Islet of Langerhans (tissue), 1 donor: ENCODE measurements around the gene CEP152.
"Not testable (repeated sequence)": the region's sequence is repeated elsewhere in the genome, so short reads cannot be mapped to it uniquely, and the experiment has no call there.

Experiments
- FAIRE-seq: peaks from one replicate; lab custom pipeline; 2011; peaks lifted over from hg19 to GRCh38; lab: Jason Lieb, UNC

Gene CEP152

DNA sequence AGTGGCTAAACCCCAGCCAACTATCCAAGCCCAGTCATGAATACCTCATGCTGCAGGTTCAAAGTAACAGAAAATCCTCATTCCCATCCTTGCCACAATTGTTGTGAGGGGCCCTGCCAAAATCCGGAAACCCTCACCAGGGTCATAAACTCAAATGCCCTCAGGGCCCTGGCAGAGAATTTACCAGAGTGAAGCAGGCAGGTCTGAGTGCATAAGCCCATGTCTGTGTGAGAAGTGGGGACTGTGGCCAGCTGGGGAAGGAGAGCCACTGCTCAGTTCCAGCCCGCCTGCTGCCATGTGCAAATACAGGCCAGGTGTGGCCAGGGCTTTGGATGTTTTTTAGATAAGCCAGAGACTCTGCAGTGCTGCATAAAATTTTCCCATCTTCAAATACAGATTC, 7.0 kb downstream of the CEP152 start:
- no peak for FAIRE-seq

DNA sequence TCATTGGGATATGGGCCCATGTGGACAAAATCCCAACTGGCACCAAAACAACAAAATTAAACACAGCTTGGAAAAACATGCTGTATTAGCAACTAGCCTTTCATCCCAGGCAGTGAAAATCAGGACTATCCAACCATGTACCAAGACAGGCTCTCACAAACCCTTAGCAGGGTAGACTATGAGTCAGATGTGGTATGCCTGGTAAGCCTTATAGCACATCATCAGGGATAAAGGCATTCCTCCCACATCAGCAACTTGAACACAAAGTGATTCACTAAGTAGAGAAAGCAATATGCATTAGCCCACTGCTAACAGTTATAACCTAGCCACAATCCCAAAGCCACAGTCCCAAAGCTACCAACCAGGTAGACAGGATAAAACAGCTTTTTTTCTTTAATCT, 8.0 kb downstream of the CEP152 start:
- FAIRE-seq = no peak

DNA sequence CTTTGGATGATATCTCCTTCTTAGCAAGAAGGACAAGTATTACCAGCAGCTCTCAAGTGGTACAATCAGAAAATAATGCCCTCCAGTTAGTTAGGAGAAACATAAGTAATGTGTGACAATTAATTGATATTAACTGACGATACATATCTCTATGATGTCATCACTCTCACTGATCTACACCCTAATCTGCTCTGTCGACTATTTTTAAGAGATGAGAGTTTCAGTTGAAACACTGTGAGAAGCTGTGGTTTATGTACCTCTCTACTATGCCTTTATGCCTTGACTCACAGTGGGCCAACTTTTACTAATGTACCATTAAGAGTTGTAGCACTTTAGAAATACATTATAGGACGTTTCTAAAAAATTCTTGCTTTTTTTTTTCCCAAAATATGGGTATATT, 8.6 kb downstream of the CEP152 start:
- FAIRE-seq = no peak

DNA sequence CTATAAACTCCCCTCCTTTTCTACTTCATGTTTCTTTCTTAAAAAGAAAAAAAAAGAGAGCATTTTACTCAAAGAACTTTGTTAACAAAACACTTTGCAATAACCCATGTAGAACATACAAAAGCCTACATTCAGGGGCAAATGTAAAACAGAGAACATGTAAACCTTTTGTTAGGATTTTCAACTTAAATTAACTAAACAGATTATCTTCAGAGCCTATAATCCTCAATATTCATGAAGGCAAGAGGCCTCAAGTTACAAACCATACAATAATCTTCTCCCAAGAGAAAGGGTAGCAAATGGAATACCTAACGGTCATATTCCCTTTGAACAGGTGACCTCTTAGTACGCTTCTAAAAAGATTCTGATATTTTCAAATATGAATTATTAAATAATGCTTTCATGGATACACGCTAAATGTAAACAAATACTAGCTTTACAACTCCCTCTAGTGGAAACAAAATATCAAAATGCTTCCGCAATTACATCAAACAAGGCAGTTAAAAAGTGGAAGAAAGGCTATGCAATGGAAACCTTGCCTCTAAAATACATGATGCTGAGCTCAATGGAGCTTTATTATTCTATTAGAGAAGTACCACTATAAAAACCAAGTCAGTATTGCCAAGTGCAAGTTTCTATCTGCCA, 9.9 kb downstream of the CEP152 start:
- FAIRE-seq = peak; percentile 73

DNA sequence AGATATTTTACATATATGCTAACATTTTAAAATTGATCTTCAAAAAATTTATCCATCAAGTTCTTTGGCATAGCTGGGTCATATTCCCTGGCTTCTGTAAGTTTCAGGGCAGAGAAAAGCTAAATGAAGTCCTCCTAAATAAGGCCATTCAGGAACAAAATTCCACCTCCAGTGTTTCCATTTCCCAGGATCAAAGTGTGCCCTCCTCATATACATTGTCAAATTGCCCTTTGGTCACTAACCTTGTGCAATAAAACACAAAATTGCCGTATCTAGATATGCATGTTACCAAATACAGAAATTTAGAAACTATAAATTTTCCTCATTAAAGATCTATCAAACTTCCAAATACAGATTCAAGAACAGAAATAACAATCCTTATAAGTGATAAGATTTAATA, 10.6 kb downstream of the CEP152 start:
- FAIRE-seq = no peak

DNA sequence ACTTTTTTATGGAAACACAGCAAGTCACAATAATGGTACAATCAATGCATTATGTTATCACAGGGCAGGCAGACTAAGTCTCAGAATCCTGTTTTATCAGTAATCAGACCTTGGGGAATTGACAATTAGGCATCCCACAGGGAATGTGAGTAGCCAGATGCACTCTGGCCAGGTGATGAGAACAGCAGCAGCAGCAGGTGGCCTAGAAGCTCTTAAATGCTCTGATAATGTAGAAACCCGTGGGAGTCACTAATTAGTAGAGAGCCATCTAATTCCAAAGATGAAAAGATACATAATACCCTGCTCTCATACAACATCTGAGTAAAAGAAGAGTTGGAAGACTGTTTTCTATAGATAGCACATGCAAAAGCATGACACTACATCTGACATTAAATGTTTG, 12.6 kb downstream of the CEP152 start:
- FAIRE-seq = no peak

DNA sequence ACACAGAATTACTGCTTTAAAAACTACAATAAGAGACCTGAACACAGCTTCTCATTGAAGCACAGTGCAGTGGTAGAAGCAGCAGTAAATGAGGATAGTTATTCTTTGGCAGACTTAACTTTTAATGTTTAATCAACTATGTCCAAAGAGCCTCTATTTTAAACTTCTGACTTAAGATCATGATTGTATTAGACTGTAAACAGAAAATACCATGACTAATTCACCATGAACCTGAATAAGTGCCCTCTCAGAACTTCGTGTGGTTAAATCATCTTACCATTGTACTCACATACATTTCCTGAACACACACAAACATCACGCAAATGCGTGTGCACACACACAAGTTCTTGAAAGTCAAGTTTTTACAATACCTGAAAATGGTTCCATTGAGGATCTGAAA, 13.9 kb downstream of the CEP152 start:
- FAIRE-seq = no peak

DNA sequence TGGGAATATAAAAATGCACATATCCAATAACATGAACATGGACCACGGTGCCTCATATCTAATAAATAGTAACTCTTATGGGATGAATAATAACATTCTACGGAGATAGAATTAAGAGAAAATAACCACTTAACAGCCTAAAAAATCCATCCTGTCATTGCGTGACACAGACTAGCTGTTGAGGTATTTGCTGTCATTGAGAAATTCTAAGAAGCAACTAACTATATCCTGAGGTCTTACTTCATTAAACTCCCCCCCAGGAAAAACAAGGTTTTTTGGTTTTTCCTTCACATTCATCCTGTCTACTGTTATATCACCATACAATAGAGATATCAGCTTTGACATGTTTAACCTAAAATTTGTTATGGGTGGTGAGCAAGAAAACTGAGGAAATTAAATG, 14.3 kb downstream of the CEP152 start:
- FAIRE-seq = no peak

DNA sequence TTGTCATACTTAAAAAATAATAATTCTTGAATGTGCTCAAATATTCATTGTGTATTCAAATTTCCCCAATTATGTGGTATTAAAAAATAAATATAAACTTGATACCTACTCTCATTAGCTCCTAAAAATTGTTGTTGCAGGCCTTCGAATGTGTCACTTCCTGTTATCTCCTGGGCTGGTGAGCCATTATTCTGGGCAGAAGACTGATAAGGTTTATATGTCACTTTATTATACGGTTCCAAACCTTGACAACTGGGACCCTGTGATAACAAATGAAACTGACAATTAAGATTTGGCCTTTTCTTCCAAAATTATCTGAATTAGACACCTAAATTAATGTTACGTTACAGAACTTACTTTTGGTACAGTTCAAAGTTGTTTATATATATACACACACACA, 15.0 kb downstream of the CEP152 start:
- FAIRE-seq = no peak

DNA sequence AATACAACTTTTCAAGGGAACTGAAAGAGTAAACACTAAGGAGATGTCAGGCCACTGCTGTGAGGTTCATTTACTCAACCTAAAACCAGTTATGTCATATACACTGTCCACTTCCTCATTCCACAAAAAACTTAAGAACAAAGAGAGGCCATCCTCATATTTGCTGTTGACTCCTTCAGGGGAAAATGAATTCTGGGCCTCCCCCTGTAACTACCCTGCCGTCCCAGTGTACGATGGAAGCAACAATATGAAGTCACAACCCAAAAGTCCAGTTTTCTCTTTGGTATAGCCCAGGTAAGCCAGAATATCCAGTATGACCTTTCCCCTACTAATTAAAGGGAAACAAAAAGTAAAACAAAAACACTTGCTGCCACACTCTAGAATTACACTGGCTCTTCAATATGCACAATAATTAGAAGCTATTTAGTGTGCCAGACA, 16.2 kb downstream of the CEP152 start:
- FAIRE-seq = peak; percentile 36

DNA sequence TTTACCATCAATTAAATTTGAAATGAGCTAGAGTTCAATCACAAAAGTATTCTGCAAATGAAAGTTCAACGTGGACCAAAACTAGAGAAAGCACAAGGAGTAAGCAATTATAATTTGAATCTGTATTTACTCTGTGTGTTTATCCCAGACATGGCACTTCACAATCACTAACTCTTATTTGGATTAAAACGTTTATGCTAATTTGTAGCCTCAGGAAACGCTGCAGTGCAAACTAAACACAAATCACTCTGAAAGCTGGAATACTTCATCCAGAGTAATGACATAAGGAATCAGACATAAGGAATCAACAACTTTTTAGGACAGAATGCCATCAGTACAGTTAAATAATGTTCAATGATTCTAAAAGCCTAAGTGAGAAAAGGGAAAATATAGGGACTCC, 18.5 kb downstream of the CEP152 start:
- no peak for FAIRE-seq

DNA sequence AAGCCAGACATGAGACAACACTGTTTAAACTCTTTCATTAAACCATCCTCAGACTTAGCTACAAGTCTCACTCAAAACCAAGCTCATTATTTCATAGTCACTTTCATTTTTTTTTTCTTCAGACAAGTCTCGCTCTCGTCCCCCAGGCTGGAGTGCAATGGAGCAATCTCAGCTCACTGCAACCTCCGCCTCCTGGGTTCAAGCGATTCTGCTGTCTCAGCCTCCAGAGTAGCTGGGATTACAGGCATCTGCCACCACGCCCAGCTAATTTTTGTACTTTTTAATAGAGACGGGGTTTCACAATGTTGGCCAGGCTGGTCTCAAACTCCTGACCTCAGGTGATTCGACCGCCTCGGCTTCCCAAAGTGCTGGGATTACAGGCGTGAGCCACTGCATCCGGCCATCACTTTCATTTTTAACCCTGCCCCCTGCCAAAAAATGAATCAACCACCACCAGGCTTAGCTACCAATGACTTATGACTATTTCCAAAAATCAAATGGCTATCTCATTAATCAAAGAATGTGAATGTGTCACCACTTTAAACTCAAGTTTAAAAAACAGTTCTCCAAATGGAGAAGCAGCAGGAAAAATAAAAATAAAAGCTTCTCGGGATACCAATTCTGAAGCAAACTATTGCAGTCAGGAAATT, 20.3 kb downstream of the CEP152 start:
- not testable (repeated sequence) for FAIRE-seq

DNA sequence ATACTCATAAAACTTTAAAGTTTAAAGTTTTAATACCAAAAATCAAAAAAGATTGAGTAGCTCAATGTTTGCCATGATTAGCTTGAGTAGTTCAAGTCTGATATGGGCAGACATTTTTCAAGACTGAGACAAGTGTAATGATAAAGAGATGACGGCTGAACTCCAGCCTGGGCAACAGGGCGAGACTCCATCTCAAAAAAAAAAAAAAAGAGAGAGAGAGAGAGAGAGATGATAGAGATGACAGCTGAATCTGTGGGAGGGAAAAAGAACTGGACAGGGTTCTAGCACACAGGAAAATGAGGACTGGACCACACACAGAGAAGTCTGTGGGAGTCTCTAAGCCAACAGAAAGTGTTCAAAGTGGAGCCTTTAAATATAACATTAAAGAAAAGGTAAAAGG, 25.2 kb downstream of the CEP152 start:
- no peak for FAIRE-seq

DNA sequence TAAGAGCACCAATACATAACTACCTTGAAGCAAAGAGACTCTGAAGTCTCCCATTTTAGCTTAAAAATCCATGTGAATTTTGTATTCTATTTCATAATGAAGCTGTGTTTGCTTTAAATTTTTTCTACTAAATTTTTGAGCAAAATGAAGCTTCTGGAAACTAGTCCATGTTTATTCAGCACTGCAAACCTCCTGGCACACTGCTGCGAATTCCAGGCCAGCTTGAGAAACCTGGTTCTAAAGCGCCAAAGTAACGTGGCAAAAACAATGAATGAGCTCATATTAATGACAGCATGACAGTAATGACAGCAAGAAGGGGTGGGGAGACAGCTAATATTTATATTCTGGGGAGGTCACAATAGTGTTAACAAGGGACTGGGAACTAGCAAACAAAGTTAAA, 25.7 kb downstream of the CEP152 start:
- FAIRE-seq = no peak

DNA sequence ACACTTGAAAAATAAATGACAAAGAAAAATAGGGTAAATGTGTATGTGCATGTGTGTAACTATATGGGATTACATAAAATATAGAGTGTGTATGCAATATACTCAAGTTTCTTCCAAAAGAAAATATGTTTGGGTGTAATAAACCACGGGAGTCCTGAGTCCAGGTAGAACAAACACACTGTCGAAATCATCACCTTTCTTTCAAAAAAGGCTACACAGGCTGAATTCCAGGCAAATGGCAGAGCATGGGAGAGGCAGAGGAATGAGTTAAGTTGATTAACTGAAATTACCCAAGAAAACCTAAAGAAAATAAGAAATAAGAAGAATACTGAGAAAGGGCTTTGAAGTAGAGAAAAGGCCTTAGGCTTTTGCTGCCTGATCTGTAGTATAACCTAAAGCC, 26.1 kb downstream of the CEP152 start:
- FAIRE-seq = no peak

DNA sequence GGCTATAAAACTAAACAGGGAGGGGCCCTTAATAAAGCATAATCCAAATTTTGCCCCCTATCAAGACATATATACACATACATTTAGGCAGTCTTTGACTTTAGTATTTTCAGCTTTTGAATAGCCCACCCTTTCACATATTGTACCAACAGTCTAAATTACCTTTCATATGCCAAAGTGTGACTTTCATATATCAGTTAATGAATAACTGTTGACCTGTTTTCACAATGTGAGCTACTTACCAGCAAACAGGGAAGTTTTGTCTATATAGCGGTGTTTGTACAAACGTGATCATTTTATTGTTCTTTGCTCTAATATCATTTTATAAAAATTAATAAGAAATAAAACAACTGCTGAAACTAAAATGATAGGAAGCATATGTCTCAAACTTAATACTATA, 28.0 kb downstream of the CEP152 start:
- FAIRE-seq = no peak

DNA sequence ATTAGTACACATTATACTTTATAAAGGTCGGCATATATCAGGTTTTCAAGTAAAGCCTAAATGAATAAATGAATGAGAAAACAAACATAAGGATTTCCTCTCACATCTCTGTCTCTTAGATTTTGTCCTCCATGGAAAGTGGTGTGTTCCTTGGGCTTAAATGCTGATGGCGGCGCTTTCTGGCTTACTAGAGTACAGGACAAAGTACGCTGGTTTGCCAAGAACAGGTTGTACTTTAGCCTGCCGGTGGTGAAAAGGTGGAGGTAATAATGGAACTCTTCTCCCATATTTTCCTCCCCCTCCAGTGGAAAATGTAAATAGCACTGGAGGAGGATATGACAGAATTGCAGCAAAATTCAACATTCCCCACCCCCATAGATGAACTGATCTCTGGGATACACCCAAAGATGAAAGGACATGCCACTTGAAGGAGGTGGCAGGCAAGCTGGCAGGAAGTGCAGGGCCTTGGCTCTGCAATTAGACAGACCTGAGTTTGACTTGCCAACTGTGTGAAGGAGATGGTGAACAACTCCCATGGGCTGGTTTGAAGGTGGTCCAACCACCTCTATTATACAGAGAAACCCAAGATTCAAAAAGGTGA, 29.3 kb downstream of the CEP152 start:
- no peak for FAIRE-seq

DNA sequence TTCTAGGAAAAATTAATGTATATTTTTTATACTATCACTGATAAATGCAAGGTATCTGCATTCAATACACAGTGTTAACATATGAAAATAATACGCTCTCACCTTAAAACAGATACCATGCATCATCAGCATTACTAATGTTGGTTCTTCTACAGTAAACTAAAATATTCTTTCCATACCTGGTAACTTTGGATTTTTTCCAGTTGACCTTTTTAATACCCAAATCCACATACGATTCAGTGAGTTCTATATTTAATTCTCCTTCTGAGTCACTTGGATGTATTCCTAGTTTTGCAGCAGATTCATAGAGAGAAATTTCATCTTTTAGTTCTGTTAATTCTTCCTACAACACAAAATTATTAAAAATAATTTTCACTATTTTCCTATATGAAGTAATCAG, 29.9 kb downstream of the CEP152 start:
- no peak for FAIRE-seq

DNA sequence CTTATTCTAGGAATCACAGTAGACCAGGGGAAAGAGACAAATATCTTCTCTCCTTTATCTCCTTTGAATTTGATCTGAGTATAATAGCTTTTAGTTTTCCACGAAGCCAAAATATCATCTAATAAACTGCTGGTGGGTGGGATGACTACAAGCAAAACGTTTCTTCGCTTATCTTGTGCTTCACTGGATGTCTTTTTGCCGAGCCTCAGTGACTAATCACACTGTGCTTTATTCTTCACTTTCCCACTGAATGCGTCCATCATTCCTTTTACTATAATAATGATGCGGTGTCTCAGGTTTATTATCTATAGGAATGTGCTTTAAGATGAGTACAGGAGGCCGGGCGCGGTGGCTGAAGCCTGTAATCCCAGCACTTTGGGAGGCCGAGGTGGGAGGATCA, 32.5 kb downstream of the CEP152 start:
- FAIRE-seq = no peak

DNA sequence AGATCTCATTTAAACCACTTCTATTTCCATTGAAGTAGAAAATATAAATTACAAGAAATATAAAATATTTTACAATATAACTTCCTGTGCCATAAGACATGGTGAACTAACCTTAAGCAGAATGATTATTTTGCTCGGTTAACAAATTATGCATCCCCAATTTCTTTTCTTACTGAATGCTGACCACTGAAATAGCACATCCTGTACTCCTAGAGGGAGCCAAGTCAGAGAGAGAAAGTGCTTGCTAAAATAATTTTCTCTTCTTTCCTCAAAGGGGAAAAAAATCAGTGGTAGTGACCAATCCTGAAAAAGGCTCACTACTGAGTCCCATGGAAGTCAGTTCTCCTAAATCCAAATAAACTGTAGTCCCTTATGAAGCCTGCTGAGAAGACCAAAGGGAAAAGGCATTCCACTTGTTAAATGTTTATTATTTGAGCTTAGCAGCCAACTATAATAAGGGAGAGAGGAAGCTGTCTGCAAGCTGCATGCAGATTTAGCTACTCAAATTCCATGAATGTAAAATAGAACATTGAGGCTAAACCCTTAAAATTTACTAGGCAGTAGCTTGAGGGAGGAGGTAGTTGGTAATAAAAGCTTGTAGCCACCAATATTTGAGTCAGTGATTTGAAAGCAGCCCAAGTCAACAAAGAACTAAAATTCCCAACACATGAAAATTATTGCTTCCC, 33.1 kb downstream of the CEP152 start:
- no peak for FAIRE-seq

DNA sequence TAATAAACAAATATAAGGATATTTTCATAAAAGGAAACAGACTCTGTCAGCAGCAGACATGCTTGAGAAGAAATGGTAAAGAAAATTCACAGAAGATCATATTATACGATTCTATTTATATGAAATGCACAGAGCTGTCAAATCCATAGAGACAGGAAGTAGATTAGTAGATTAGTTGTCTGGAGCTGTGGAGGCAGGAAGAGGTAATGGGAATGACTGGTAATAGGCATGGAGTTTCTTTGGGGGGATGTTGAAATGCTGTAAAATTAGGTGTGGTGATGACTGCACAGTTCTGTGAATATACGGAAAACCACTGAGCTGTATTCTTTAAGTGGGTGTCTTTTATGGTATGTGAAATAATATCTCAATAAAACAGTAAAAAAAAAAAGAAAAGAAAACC, 35.3 kb downstream of the CEP152 start:
- no peak for FAIRE-seq

DNA sequence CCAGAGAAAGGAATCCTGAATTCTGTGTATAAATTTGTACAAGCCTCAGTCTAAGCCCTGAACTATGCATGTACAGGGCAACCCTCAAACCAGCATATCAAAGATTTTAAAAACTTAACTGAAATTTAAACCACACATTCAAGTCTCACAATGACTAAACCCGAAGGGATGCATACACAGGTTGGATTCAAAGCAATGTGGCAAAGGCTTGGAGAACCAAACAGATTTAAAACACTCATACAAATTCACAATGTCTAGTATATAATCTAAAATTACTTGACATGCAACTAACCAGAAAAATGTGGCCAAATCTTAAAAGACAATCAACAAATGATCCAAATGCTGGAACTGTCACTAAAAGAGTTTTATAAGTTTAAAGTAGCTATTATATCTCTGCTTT, 36.4 kb downstream of the CEP152 start:
- FAIRE-seq = no peak

DNA sequence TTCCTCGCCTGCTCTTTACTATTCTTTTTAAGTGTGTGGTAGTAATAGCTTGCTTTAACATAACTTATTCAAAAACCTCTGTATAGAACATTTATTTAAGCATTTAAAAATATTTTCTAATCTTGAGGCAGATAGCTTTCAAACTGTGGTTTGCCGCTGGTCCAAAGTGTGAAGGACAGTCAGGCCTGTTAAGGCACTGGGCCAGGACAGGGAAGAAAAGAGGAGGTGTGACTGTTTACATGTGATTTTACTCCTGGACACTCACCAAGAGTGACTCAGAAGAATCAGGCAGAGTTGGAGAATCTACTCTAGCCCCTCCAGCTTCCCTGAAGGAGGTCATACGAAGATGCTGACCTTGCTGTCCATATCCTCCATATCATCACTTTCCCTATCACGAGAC, 44.7 kb downstream of the CEP152 start:
- no peak for FAIRE-seq

DNA sequence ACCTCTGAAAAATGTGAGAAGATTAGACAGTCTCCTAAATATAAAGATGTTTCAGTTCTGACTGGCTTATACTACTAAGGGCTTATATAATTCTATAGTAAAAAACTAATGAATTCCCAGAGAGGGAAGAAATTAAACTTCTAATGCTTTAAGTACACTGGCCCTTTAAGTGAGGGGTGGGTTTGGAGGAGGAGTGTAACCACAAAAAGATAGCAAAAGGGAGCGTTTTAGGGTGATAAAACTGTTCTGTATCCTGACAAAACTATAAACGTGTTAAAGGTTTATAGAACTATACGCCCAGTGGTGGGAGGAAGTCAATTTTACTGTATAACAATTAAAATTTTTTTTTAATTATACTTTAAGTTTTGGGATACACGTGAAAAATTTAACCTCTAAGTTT, 45.8 kb downstream of the CEP152 start:
- FAIRE-seq = no peak
